Panc1 (cell line): ENCODE results near the gene TTC28.

Source experiments
- POLR2AphosphoS5 ChIP-seq: IDR thresholded peaks from 2 replicates; pipeline ENCODE4 v1.6.1; 2012; ENCODE audit warnings: mild to moderate bottlenecking, low read depth, low read length, moderate library complexity
- REST ChIP-seq, 2 experiments: IDR thresholded peaks; 2 replicates each; pipeline ENCODE4 v1.6.1; 2011 to 2012; ENCODE audit warnings: low read depth in 2 of 2, control low read depth in 1 of 2, low read length in 1 of 2, mild to moderate bottlenecking in 1 of 2, moderate library complexity in 1 of 2; ENCODE audit not compliant: insufficient read depth in 1 of 2
- SIN3A ChIP-seq: IDR thresholded peaks from 2 replicates; pipeline ENCODE4 v1.6.1; 2012; ENCODE audit warnings: low read depth, mild to moderate bottlenecking, low read length, moderate library complexity, borderline replicate concordance; ENCODE audit not compliant: insufficient read depth
- TCF7L2 ChIP-seq: IDR thresholded peaks from 2 replicates; pipeline ENCODE4 v1.6.1; 2011; ENCODE audit warnings: mild to moderate bottlenecking, low read depth, low read length, inconsistent platforms
- TF ChIP-seq, protein P1 (sequence below): fragments of 450-650 bp; IDR thresholded peaks from 2 replicates; pipeline ENCODE4 v1.5.1; 2017; ENCODE audit warnings: mild to moderate bottlenecking

GRCh38 chr22:28360939-28361338, 318.7 kb downstream of the TTC28 start:
- TF ChIP-seq REST (IDR thresholded peaks at IDR 0.05; ENCODE audit: insufficient read depth in 1 of 2, low read depth in 2 of 2, low read length in 1 of 2) (no peak), POLR2AphosphoS5 (no peak), SIN3A (no peak), TCF7L2 (no peak)
- TF ChIP-seq, protein P1, sequence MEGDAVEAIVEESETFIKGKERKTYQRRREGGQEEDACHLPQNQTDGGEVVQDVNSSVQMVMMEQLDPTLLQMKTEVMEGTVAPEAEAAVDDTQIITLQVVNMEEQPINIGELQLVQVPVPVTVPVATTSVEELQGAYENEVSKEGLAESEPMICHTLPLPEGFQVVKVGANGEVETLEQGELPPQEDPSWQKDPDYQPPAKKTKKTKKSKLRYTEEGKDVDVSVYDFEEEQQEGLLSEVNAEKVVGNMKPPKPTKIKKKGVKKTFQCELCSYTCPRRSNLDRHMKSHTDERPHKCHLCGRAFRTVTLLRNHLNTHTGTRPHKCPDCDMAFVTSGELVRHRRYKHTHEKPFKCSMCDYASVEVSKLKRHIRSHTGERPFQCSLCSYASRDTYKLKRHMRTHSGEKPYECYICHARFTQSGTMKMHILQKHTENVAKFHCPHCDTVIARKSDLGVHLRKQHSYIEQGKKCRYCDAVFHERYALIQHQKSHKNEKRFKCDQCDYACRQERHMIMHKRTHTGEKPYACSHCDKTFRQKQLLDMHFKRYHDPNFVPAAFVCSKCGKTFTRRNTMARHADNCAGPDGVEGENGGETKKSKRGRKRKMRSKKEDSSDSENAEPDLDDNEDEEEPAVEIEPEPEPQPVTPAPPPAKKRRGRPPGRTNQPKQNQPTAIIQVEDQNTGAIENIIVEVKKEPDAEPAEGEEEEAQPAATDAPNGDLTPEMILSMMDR = no peak
